GM12891 (cell line): Measurements from ENCODE around the gene USP7.
"Not testable (repeated sequence)": the region's sequence is repeated elsewhere in the genome, so short reads cannot be mapped to it uniquely, and the experiment has no call there.

ENCODE experiments used
- DNase-seq: peaks from one replicate; pipeline ENCODE4 v3.0.0; 2011; ENCODE audit warnings: low spot score; ENCODE audit not compliant: insufficient read length
- FAIRE-seq: peaks from 2 replicates; lab custom pipeline; 2011; peaks lifted over from hg19 to GRCh38; lab: Jason Lieb, UNC
- PAX5 ChIP-seq: IDR thresholded peaks from 2 replicates; pipeline ENCODE4 v1.6.1; 2011; ENCODE audit warnings: low read length, moderate library complexity, mild to moderate bottlenecking; ENCODE audit not compliant: insufficient read depth, severe bottlenecking
- POLR2A ChIP-seq: IDR thresholded peaks from 2 replicates; pipeline ENCODE4 v1.6.1; 2011; ENCODE audit warnings: low read depth, low read length, control low read depth
- POLR2AphosphoS5 ChIP-seq: IDR thresholded peaks from 2 replicates; pipeline ENCODE4 v1.6.1; 2011; ENCODE audit warnings: low read depth, low read length, control low read depth
- POU2F2 ChIP-seq: IDR thresholded peaks from 2 replicates; pipeline ENCODE4 v1.6.1; 2011; ENCODE audit warnings: low read depth, mild to moderate bottlenecking, control low read depth, low read length, moderate library complexity
- SPI1 ChIP-seq: IDR thresholded peaks from 2 replicates; pipeline ENCODE4 v1.6.1; 2011; ENCODE audit warnings: low read depth, low read length, control low read depth
- TAF1 ChIP-seq: IDR thresholded peaks from 2 replicates; pipeline ENCODE4 v1.6.1; 2011; ENCODE audit warnings: low read depth, low read length, control low read depth

The USP7 gene

GRCh38 chr16:8919089-8919933 is 44.4 kb downstream of the USP7 start:
- FAIRE-seq (no peak), DNase-seq (no peak)
- TF ChIP-seq POU2F2 (no peak), POLR2A (0 out of 2 replicates have a peak, but pooled peaks have one; percentile 35), SPI1 (no peak)

- FAIRE-seq, DNase-seq: not testable (repeated sequence)
These were observed 46.4 kb downstream of the USP7 start for GRCh38 chr16:8917336-8917735.

GRCh38 chr16:8916541-8917225 is 47.0 kb downstream of the USP7 start:
- FAIRE-seq (no peak), DNase-seq (no peak)
- TF ChIP-seq SPI1 (no peak), POLR2AphosphoS5 (no peak), POLR2A (no peak), TAF1 (no peak), POU2F2 (no peak), PAX5 (no peak)

- TF ChIP-seq PAX5: no peak
- no peak for DNase-seq
These were observed 47.9 kb downstream of the USP7 start for GRCh38 chr16:8915722-8916301.

GRCh38 chr16:8914098-8914497 is 49.6 kb downstream of the USP7 start:
- DNase-seq (no peak), FAIRE-seq (no peak)
- no peak for TF ChIP-seq TAF1
- TF ChIP-seq PAX5: no peak
- TF ChIP-seq POLR2A: no peak
- no peak for TF ChIP-seq POLR2AphosphoS5
- TF ChIP-seq POU2F2: no peak
- no peak for TF ChIP-seq SPI1

More at GRCh38 chr16:8915722-8916301, 47.9 kb downstream of the USP7 start:
- no peak for FAIRE-seq

- no peak for FAIRE-seq
- no peak for DNase-seq
- TF ChIP-seq POLR2AphosphoS5 (no peak), SPI1 (no peak), POU2F2 (no peak), TAF1 (no peak), PAX5 (no peak), POLR2A (no peak)
These were observed 50.9 kb downstream of the USP7 start for GRCh38 chr16:8912793-8913192.

- TF ChIP-seq POLR2A: no peak
- no peak for TF ChIP-seq POU2F2
- TF ChIP-seq POLR2AphosphoS5: no peak
- TF ChIP-seq TAF1: no peak
- no peak for DNase-seq
These were observed 52.9 kb downstream of the USP7 start for GRCh38 chr16:8910811-8911210.

GRCh38 chr16:8908810-8909468 is 54.8 kb downstream of the USP7 start:
- FAIRE-seq (no peak), DNase-seq (no peak)
- TF ChIP-seq PAX5 (no peak), TAF1 (no peak), POU2F2 (no peak), POLR2AphosphoS5 (no peak), POLR2A (no peak), SPI1 (no peak)

More at GRCh38 chr16:8910811-8911210, 52.9 kb downstream of the USP7 start:
- peak; percentile 54 for FAIRE-seq

GRCh38 chr16:8907096-8907495 is 56.6 kb downstream of the USP7 start:
- DNase-seq: no peak
- no peak for FAIRE-seq

More at GRCh38 chr16:8907096-8907495, 56.6 kb downstream of the USP7 start:
- TF ChIP-seq TAF1 (no peak), POLR2A (no peak), SPI1 (no peak), PAX5 (no peak), POLR2AphosphoS5 (no peak), POU2F2 (no peak)
